HUES48 (cell line): ENCODE results near the gene REXO5.
"Not testable (repeated sequence)": the region's sequence is repeated elsewhere in the genome, so short reads cannot be mapped to it uniquely, and the experiment has no call there.

ENCODE experiments used
- H3K27ac ChIP-seq: one replicate; pipeline ENCODE4 v1.7.0; 2013; ENCODE audit warnings: low read depth, low read length, inconsistent platforms
- H3K27me3 ChIP-seq: 2 replicates; pipeline ENCODE4 v1.6.1; 2013; ENCODE audit warnings: mild to moderate bottlenecking, low read length; ENCODE audit not compliant: control insufficient read depth, insufficient read depth
- H3K36me3 ChIP-seq: 2 replicates; pipeline ENCODE4 v1.6.1; 2013; ENCODE audit warnings: low read length; ENCODE audit not compliant: control insufficient read depth, insufficient read depth
- H3K4me1 ChIP-seq: 2 replicates; pipeline ENCODE4 v1.6.1; 2013; ENCODE audit warnings: mild to moderate bottlenecking, low read length; ENCODE audit not compliant: control insufficient read depth, insufficient read depth
- H3K4me3 ChIP-seq: 2 replicates; pipeline ENCODE4 v1.5.1; 2013; ENCODE audit warnings: mild to moderate bottlenecking, low read depth, low read length
- H3K9ac ChIP-seq: 2 replicates; pipeline ENCODE4 v1.6.1; 2013; ENCODE audit warnings: mild to moderate bottlenecking, low read depth, low read length, moderate library complexity
- H3K9me3 ChIP-seq: 2 replicates; pipeline ENCODE4 v1.6.1; 2013; ENCODE audit warnings: low read length; ENCODE audit not compliant: control insufficient read depth, insufficient read depth

The REXO5 gene

DNA sequence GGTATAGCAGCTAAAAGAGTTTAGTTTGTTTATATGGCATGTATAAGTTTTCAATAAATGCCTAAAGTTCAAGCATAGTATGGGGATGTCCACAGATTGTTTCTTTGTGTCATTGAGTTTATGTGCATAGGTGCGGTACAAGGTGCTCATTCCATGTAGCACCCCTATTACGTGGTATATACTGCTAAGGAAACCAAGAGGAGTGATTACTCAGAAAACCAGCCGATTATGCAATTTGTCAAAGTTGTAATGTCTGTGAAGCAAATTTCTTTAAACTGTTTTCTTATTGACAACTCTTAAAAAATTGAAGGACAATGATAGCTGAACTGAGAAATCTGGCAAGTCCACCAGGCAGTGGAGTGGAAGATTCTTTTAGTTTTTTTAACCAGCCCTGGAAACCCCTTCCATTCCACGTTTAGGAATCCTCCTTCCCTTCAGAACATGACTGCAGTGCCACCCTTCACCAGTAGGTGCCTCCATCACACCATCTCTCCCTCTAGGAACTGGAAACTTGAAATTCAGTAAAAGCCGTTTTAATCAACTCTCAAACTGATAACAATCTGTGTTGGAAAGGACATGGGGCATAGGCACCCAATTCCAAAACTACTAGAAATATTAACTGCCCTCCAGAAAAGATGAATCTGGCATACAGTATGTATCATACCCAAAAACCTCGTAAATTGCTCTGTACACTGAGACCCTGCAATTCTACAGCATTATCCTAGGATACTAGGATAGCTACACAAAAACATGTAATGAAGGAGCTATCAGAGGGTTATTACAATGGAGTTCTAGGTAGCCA is 43.5 kb downstream of the REXO5 start:
- Histone ChIP-seq H3K27me3 (no peaks in the 10 kb centered on the region), H3K9ac (no peak overlapping the region), H3K9me3 (no peaks in the 10 kb centered on the region), H3K4me1 (peaks cover 4% of the 10 kb centered on the region; the same call in 1 of the 2 replicates), H3K36me3 (peaks cover 26% of the 10 kb centered on the region), H3K27ac (no peak overlapping the region), H3K4me3 (no peak overlapping the region)

DNA sequence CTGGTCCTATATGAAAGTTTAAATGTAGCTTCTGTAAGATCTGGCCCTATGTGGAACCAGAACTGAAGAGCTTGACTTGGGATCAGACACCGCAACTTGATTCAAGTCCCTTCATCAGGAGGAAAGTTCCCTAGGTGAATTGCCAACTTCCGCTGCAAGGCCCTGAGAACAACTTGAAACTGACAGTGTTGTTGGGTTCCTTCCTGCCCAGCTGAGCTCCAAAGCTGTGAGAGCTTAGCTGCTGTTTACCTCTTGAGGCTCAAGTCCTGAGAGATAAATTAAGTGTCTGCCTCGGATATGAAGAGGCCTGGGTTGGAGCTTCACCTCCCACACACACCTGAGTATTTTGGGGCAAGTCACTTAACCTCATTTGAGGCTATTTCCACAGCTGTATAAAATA is 44.7 kb downstream of the REXO5 start:
- no peak overlapping the region for H3K9ac ChIP-seq
- H3K27ac ChIP-seq: no peak overlapping the region

DNA sequence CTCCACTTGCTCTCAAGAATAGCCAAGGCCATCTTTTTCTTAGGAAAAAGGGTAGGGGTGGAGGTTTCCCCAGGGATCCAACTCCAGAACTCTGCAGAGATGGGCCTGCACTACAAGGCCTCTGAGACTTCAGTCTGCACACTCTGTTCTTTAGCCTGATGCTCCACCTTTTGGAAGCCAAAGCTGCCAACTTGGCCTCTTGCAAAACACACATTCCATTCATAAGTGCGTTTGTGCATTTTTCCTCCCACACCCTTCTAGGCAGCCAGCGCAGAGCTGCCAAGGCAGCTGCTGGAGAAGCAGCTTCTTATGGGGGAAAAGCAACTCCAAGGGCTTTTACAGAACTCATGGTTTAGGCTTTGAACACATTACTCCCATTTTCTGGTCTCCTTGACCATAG is 45.3 kb downstream of the REXO5 start:
- peaks cover 8% of the 10 kb centered on the region for H3K36me3 ChIP-seq
- no peak overlapping the region for H3K9ac ChIP-seq
- no peak overlapping the region for H3K27ac ChIP-seq
- peaks cover 4% of the 10 kb centered on the region; the same call in 1 of the 2 replicates for H3K4me1 ChIP-seq
- H3K27me3 ChIP-seq: no peaks in the 10 kb centered on the region
- no peaks in the 10 kb centered on the region for H3K9me3 ChIP-seq
- no peak overlapping the region for H3K4me3 ChIP-seq

More for the DNA sequence above, 44.7 kb downstream of the REXO5 start:
- peaks cover 4% of the 10 kb centered on the region; the same call in 1 of the 2 replicates for H3K4me1 ChIP-seq
- H3K27me3 ChIP-seq: no peaks in the 10 kb centered on the region
- H3K9me3 ChIP-seq: no peaks in the 10 kb centered on the region
- peaks cover 14% of the 10 kb centered on the region for H3K36me3 ChIP-seq
- H3K4me3 ChIP-seq: no peak overlapping the region

DNA sequence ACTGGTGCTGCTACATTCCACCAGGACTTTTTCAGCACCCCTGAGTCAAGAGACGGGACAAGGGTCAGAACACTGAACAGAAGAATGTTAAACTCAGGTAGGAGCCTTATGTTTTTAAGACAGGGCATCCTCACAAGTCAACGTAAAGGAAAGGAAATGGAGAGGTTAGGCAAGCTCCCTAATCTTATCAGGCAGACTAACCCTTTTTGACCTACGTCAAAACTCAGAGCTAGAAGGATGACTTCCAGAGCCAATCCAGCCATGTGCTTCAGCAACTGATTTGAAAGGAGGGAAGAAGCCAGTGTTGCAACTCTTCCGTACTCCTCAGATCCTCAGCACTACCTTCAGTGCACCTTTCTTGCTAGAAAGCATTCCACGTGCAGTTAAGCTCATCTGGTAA is 46.8 kb downstream of the REXO5 start:
- H3K4me1 ChIP-seq: peaks cover 4% of the 10 kb centered on the region
- no peak overlapping the region for H3K4me3 ChIP-seq
- peaks cover 9% of the 10 kb centered on the region for H3K36me3 ChIP-seq
- H3K27me3 ChIP-seq: no peaks in the 10 kb centered on the region
- no peak overlapping the region for H3K27ac ChIP-seq
- H3K9ac ChIP-seq: no peak overlapping the region
- H3K9me3 ChIP-seq: no peaks in the 10 kb centered on the region

DNA sequence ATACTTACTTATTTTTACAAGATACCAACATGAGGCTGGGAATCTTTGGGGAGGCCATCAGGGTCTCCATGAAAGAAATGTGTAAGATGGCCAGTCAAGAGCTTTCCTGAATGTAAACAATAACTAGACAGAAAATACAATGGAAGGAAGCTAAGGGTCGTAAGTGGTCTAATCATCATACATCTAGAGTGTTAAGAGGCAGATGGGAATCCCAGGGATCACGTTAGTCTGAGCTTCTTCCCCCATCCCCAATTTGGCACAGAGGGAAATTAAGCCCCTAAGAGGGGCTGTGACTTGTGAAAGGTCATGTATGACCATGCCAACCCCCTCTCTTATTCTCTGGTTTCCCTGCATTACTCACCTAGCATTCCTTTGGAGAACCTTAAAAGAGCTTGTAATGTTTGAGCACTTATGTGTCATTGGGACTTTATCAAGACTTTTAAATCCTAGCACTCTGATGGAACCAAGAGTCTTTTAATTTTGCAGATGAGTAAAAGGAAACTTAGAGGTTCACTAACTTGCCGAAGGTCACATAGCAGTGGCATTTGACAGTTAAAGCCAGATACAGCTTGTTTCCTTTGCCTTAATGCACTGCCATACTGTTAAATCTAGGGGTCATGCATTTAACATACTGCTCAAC is 47.8 kb downstream of the REXO5 start:
- Histone ChIP-seq H3K9ac (no peak overlapping the region), H3K36me3 (peaks cover 7% of the 10 kb centered on the region), H3K4me3 (no peak overlapping the region), H3K27ac (no peak overlapping the region), H3K27me3 (no peaks in the 10 kb centered on the region), H3K9me3 (no peaks in the 10 kb centered on the region), H3K4me1 (peaks cover 7% of the 10 kb centered on the region)

DNA sequence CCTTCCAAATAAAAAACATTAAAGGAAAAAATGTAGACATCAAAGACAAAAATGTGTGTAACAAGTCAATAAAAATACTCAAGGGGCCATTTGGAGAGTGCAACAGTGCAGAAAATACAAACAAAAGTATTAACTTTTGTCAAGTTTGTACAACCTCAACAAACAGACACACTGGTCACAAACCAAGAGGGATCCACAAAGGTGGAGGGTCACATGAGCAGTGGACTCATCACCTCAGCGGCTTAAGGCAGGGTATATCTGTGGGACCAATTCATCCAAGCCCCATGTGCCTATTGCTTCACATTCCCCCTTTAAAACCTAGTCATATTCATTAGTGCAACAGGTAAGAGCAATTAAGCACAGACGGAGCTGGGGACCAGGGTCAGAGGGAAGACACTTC is 48.6 kb downstream of the REXO5 start:
- H3K9me3 ChIP-seq: no peaks in the 10 kb centered on the region
- peaks cover 6% of the 10 kb centered on the region; the same call in 1 of the 2 replicates for H3K36me3 ChIP-seq
- no peak overlapping the region for H3K4me3 ChIP-seq
- no peak overlapping the region for H3K9ac ChIP-seq
- H3K4me1 ChIP-seq: peaks cover 15% of the 10 kb centered on the region
- no peaks in the 10 kb centered on the region for H3K27me3 ChIP-seq
- H3K27ac ChIP-seq: no peak overlapping the region

DNA sequence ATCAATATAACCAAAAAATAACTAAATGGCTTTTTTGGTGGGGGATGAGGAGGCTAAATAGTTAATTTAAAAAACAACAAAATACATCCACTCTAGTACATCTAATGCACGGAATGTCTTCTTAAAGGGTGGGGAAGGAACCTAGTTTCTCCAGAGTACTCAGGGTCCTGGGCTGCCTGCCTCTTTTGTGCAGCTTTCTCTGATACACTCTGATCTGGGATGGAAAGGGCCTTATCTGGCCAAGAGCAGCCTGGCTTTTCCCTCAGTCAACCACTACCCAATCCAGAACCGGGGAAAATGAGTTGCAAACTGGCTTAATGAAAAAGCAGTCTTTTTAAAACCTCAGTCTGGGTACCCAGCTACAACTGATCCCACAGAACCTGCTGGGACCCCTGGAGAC is 51.0 kb downstream of the REXO5 start:
- H3K4me3 ChIP-seq: no peak overlapping the region
- no peak overlapping the region for H3K9ac ChIP-seq
- H3K27me3 ChIP-seq: no peaks in the 10 kb centered on the region
- no peaks in the 10 kb centered on the region for H3K9me3 ChIP-seq
- peaks cover 20% of the 10 kb centered on the region for H3K36me3 ChIP-seq
- peaks cover 17% of the 10 kb centered on the region for H3K4me1 ChIP-seq
- no peak overlapping the region for H3K27ac ChIP-seq

DNA sequence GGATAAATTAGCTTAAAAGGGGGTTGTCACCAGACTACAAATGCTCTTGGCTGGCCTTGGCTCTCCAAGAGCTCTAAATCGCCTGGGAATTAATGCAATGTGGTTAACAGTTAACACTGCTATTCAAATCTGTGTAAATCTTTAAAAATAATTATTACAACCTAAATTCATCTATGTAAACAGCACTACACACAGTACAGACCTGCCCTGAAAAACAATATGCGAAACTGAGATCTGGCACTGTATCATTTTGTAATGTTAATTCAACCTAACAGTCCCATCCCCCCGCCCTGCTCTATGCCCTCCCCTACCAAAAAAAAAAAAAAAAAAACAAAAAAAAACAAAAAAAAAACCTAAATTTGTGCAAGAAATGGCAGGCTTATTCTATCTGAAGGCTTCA is 52.9 kb downstream of the REXO5 start:
- Histone ChIP-seq H3K9me3 (no peaks in the 10 kb centered on the region), H3K9ac (no peak overlapping the region), H3K4me1 (peaks cover 17% of the 10 kb centered on the region), H3K27ac (no peak overlapping the region), H3K4me3 (no peak overlapping the region), H3K36me3 (peaks cover 23% of the 10 kb centered on the region), H3K27me3 (no peaks in the 10 kb centered on the region)

DNA sequence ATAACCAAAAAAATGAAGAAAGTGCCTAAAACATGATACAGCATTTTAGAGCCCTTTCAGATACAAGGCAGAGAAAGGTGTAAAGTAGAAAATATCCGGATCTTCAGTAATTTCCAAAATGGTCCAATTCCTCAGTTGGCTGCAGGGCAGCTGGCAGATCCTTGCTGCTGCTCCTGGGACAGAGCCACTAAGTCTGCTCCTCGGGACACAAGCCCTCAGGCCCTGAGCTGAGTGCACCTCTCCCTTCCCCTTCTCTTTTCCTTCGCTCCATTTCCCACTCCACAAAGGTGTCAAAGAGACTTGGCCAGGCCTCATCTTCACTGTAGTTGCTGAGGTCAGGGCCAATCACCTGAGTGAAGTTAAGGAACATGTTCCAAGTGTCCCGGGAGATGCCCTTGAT is 53.4 kb downstream of the REXO5 start:
- Histone ChIP-seq H3K4me3 (no peak overlapping the region), H3K9me3 (no peaks in the 10 kb centered on the region), H3K36me3 (peaks cover 23% of the 10 kb centered on the region), H3K27me3 (no peaks in the 10 kb centered on the region), H3K27ac (peak overlapping the region; percentile 9), H3K4me1 (peaks cover 17% of the 10 kb centered on the region), H3K9ac (no peak overlapping the region)

DNA sequence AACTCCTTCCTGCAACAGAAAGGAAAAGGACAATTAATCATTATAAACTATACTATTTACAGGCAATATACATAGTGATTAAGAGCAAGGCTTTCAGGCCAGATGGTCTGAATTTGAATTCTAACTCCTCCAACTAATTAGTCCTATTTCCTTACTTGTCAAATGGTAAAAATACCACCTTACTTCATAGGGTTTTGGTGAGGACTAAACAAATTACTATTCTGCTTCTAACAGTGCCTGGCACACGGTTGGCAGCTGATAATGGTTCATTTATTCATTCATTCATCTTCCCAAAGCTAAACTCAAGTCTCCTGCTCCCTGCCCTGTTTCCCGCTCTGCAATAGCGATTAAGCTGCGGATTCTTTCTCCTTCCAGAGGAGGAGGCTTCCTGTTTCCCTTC is 54.0 kb downstream of the REXO5 start:
- H3K36me3 ChIP-seq: peaks cover 23% of the 10 kb centered on the region
- no peaks in the 10 kb centered on the region for H3K9me3 ChIP-seq
- H3K27ac ChIP-seq: no peak overlapping the region
- no peaks in the 10 kb centered on the region for H3K27me3 ChIP-seq
- no peak overlapping the region for H3K9ac ChIP-seq
- H3K4me3 ChIP-seq: no peak overlapping the region
- H3K4me1 ChIP-seq: peaks cover 17% of the 10 kb centered on the region

DNA sequence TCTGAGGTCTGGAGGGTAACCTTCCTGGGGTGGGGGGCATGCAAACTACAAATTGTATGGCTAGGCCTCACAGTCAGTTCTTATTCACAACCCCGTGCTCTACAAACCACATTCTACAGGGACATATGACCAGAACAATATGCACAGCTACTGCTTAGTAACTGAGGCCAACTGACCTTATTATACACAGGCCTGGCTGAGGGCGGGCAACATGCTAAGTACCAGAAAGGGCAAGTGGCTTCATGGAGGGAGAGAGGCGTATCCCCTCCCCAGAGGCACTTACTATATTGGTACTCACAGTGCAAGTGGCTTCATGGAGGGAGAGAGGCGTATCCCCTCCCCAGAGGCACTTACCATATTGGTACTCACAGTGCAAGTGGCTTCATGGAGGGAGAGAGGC is 54.7 kb downstream of the REXO5 start:
- H3K27me3 ChIP-seq, H3K9me3 ChIP-seq, H3K9ac ChIP-seq, H3K27ac ChIP-seq, H3K4me3 ChIP-seq: not testable (repeated sequence)
- Histone ChIP-seq H3K4me1 (peaks cover 22% of the 10 kb centered on the region), H3K36me3 (peaks cover 23% of the 10 kb centered on the region)
